Measurements from ENCODE around the gene SPINDOC. TPM values are rescaled to one million over a fixed set of nuclear protein-coding genes. Genes with fewer than 3 reads are reported as not detected.

Gene SPINDOC
- total RNA-seq, 2 donors from 2014 or later: 6.4 to 7.1 TPM

- DNase-seq: no peak
- ATAC-seq: no peak
- intact Hi-C loops (cut with DNase I, micrococcal nuclease): no loop called here
These were observed 57.3 kb downstream of the SPINDOC start for GRCh38 chr11:63870351-63871140.

- peak; percentile 90 to 93 for DNase-seq
- intact Hi-C loops (cut with DNase I, micrococcal nuclease): no loop called here
- peak; percentile 81 for ATAC-seq
These were observed 58.9 kb downstream of the SPINDOC start for GRCh38 chr11:63871962-63872799.

GRCh38 chr11:63872800-63873197 lies 59.5 kb downstream of the SPINDOC start:
- intact Hi-C loops (cut with DNase I, micrococcal nuclease): no loop called here
- peak; percentile 23 for ATAC-seq
- DNase-seq: peak; percentile 51 to 56

- DNase-seq (no peak), ATAC-seq (no peak)
- intact Hi-C loops (cut with DNase I, micrococcal nuclease): no loop called here
These were observed 60.1 kb downstream of the SPINDOC start for GRCh38 chr11:63873311-63873710.

GRCh38 chr11:63874511-63874910 lies 61.3 kb downstream of the SPINDOC start:
- intact Hi-C loops (cut with DNase I, micrococcal nuclease): no loop called here
- no peak for ATAC-seq
- DNase-seq: no peak

- ATAC-seq (no peak), DNase-seq (no peak)
- intact Hi-C loops (cut with DNase I, micrococcal nuclease): no loop called here
These were observed 62.3 kb downstream of the SPINDOC start for GRCh38 chr11:63875506-63876065.

GRCh38 chr11:63876616-63877015 lies 63.4 kb downstream of the SPINDOC start:
- ATAC-seq (no peak), DNase-seq (no peak)
- intact Hi-C loops (cut with DNase I, micrococcal nuclease): no loop called here

Other genes starting within 250 kb of the SPINDOC start
- gene PLAAT3, start 199.0 kb upstream of the SPINDOC start, total RNA-seq: 1 to 10 TPM; 5.9 to 6.6 TPM
- 10 to 100 TPM; 54.5 to 56.6 TPM for gene ATL3, start 142.1 kb upstream of the SPINDOC start, total RNA-seq
- 100 to 1,000 TPM; 121 to 124 TPM for gene RTN3, start 132.0 kb upstream of the SPINDOC start, total RNA-seq
- 1 to 10 TPM; 4.5 to 7.5 TPM for gene ZFTA, start 44.7 kb upstream of the SPINDOC start, total RNA-seq
- gene MARK2, start 25.7 kb downstream of the SPINDOC start, total RNA-seq: 100 to 1,000 TPM in 1 of 2 donors, 10 to 100 TPM in 1; 91.8 to 100 TPM
- 1 to 10 TPM; 2.1 to 2.5 TPM for gene RCOR2, start 103.7 kb downstream of the SPINDOC start, total RNA-seq
- 10 to 100 TPM; 24.6 to 34.2 TPM for gene NAA40, start 125.5 kb downstream of the SPINDOC start, total RNA-seq
- gene COX8A, start 161.2 kb downstream of the SPINDOC start, total RNA-seq: 100 to 1,000 TPM; 663 to 843 TPM
- gene OTUB1, start 173.0 kb downstream of the SPINDOC start, total RNA-seq: 10 to 100 TPM; 67.7 to 79.7 TPM
- gene FLRT1, start 222.5 kb downstream of the SPINDOC start, total RNA-seq: 1 to 10 TPM in 1 of 2 donors, not detected in 1; 1.2 TPM